H1 (cell line): ENCODE data around the gene LIMK2. TPM values are rescaled to one million over a fixed set of nuclear protein-coding genes. Genes with fewer than 3 reads are reported as not detected.

Experiments used
- CTCF ChIA-PET: fragments of 300-600 bp; sonication (Branson Sonifier 250); formaldehyde crosslinking; loops from one replicate; lab custom pipeline; 2021; ENCODE audit not compliant: partially characterized antibody; lab: Charles Lee
- POLR2A ChIA-PET: fragments of 300-600 bp; sonication (Branson Sonifier 250); formaldehyde crosslinking; loops from one replicate; lab custom pipeline; 2021; ENCODE audit warnings: inconsistent platforms; ENCODE audit not compliant: partially characterized antibody; lab: Charles Lee
- DNase-seq, 2 experiments: peaks; one replicate each; pipeline versions ENCODE4 v3.0.0 to v3.0.0-alpha.2; 2010 to 2022; ENCODE audit warnings: low spot score in 2 of 2, low read depth in 1 of 2, mixed read lengths in 1 of 2
- FAIRE-seq: peaks from 2 replicates; lab custom pipeline; 2011; peaks lifted over from hg19 to GRCh38; lab: Jason Lieb, UNC
- H2AFZ ChIP-seq: 2 replicates; pipeline ENCODE4 v1.8.1; 2012; ENCODE audit warnings: low read length, inconsistent platforms
- H2AK5ac ChIP-seq: 2 replicates; pipeline ENCODE4 v1.6.1; 2013; ENCODE audit warnings: low read depth, low read length
- H2BK120ac ChIP-seq: replicated peaks from 2 replicates; pipeline ENCODE3; 2013; ENCODE audit warnings: low read depth, low read length, inconsistent platforms
- H2BK12ac ChIP-seq: 2 replicates; pipeline ENCODE4 v1.6.1; 2013; ENCODE audit warnings: low read depth, low read length
- H2BK15ac ChIP-seq: 2 replicates; pipeline ENCODE4 v1.6.1; 2013; ENCODE audit warnings: low read length
- H2BK20ac ChIP-seq: 2 replicates; pipeline ENCODE4 v1.6.1; 2013; ENCODE audit warnings: low read length
- H2BK5ac ChIP-seq: 2 replicates; pipeline ENCODE4 v1.6.1; 2013; ENCODE audit warnings: low read depth, low read length
- H3K14ac ChIP-seq: 2 replicates; pipeline ENCODE4 v1.6.1; 2013; ENCODE audit warnings: inconsistent platforms; ENCODE audit not compliant: insufficient read length
- H3K18ac ChIP-seq: 2 replicates; pipeline ENCODE4 v1.6.1; 2013; ENCODE audit warnings: low read length; ENCODE audit errors: extremely low read depth
- H3K23ac ChIP-seq: 2 replicates; pipeline ENCODE4 v1.6.1; 2013; ENCODE audit warnings: inconsistent platforms; ENCODE audit not compliant: insufficient read length
- H3K23me2 ChIP-seq: 2 replicates; pipeline ENCODE4 v1.6.1; 2013; ENCODE audit warnings: low read depth, low read length
- H3K27ac ChIP-seq: 2 replicates; pipeline ENCODE4 v1.6.1; 2011; ENCODE audit warnings: low read depth, low read length, inconsistent platforms
- H3K27me3 ChIP-seq, 4 experiments: replicated peaks in 1 of 4; 1 replicate in 1 of 4; 2 replicates in 3 of 4; pipeline versions ENCODE4 v1.6.1 to v1.8.1; 2011 to 2013; ENCODE audit warnings: low read length in 3 of 4, mild to moderate bottlenecking in 3 of 4, inconsistent platforms in 2 of 4, mixed read lengths in 2 of 4, moderate library complexity in 1 of 4; ENCODE audit not compliant: control insufficient read depth in 3 of 4, insufficient read depth in 3 of 4; ENCODE audit errors: extremely low read depth in 1 of 4
- H3K36me3 ChIP-seq, 4 experiments: 2 replicates each; pipeline versions ENCODE4 v1.6.1 to v1.8.1; 2011 to 2013; ENCODE audit warnings: mild to moderate bottlenecking in 4 of 4, low read length in 3 of 4, moderate library complexity in 2 of 4, control low read depth in 1 of 4, inconsistent platforms in 1 of 4; ENCODE audit not compliant: insufficient read depth in 4 of 4, control insufficient read depth in 2 of 4
- H3K4ac ChIP-seq: replicated peaks from 2 replicates; pipeline ENCODE3; 2013; ENCODE audit warnings: low read length, low read depth, mixed read lengths, inconsistent platforms; ENCODE audit not compliant: insufficient read length
- H3K4me1 ChIP-seq, 4 experiments: replicated peaks in 1 of 4; 1 replicate in 1 of 4; 2 replicates in 3 of 4; pipeline versions ENCODE4 v1.6.1 to v1.8.1; 2011 to 2013; ENCODE audit warnings: low read length in 3 of 4, inconsistent platforms in 2 of 4, mixed read lengths in 1 of 4; ENCODE audit not compliant: insufficient read depth in 4 of 4, control insufficient read depth in 3 of 4
- H3K4me2 ChIP-seq, 2 experiments: 2 replicates each; pipeline versions ENCODE4 v1.6.1 to v1.8.1; 2011 to 2013; ENCODE audit warnings: low read depth in 2 of 2, low read length in 2 of 2, control low read depth in 1 of 2, inconsistent platforms in 1 of 2, mild to moderate bottlenecking in 1 of 2; ENCODE audit not compliant: insufficient read depth in 1 of 2
- H3K4me3 ChIP-seq, 4 experiments: fragments of 200-600, 300-600 bp in 1 of 4; sonication (generic), shearing (Covaris generic), sonication (Bioruptor Twin) in 1 of 4; 2 replicates each; pipeline versions ENCODE4 v1.5.1 to v1.8.1; 2011 to 2016; ENCODE audit warnings: low read length in 4 of 4, low read depth in 3 of 4, control low read depth in 2 of 4, inconsistent platforms in 2 of 4, mild to moderate bottlenecking in 2 of 4, mixed read lengths in 1 of 4, moderate library complexity in 1 of 4; ENCODE audit not compliant: insufficient read depth in 2 of 4; ENCODE audit errors: extremely low read depth in 1 of 4
- H3K56ac ChIP-seq: replicated peaks from 2 replicates; pipeline ENCODE3; 2013; ENCODE audit warnings: low read depth, mild to moderate bottlenecking, mixed read lengths, low read length, inconsistent platforms; ENCODE audit not compliant: insufficient read length
- H3K79me1 ChIP-seq: 2 replicates; pipeline ENCODE4 v1.6.1; 2013; ENCODE audit warnings: low read depth, low read length, control low read depth
- H3K79me2 ChIP-seq, 2 experiments: 2 replicates each; pipeline versions ENCODE4 v1.6.1 to v1.8.1; 2012 to 2013; ENCODE audit warnings: low read length in 2 of 2, mild to moderate bottlenecking in 2 of 2, inconsistent platforms in 1 of 2; ENCODE audit not compliant: insufficient read depth in 2 of 2, control insufficient read depth in 1 of 2
- H3K9ac ChIP-seq, 4 experiments: replicated peaks in 1 of 4; 1 replicate in 1 of 4; 2 replicates in 3 of 4; pipeline versions ENCODE4 v1.6.1 to v1.8.1; 2011 to 2013; ENCODE audit warnings: low read depth in 3 of 4, low read length in 3 of 4, control low read depth in 2 of 4, mild to moderate bottlenecking in 2 of 4, moderate library complexity in 2 of 4, inconsistent platforms in 1 of 4; ENCODE audit errors: extremely low read depth in 1 of 4
- H3K9me3 ChIP-seq, 2 experiments: 2 replicates each; pipeline versions ENCODE4 v1.6.1 to v1.8.1; 2012 to 2013; ENCODE audit warnings: mild to moderate bottlenecking in 2 of 2, moderate library complexity in 2 of 2, control low read depth in 1 of 2, inconsistent platforms in 1 of 2, low read depth in 1 of 2, low read length in 1 of 2, mixed read lengths in 1 of 2; ENCODE audit not compliant: insufficient read depth in 2 of 2
- H4K20me1 ChIP-seq, 2 experiments: replicated peaks in 1 of 2; 2 replicates each; pipeline versions ENCODE3 to v1.8.1; 2011 to 2013; ENCODE audit warnings: inconsistent platforms in 2 of 2, low read length in 2 of 2, mild to moderate bottlenecking in 1 of 2; ENCODE audit not compliant: insufficient read depth in 2 of 2, control insufficient read depth in 1 of 2
- H4K5ac ChIP-seq: 2 replicates; pipeline ENCODE4 v1.6.1; 2013; ENCODE audit warnings: low read length, low read depth, mixed read lengths, inconsistent platforms; ENCODE audit not compliant: insufficient read length
- H4K8ac ChIP-seq: 2 replicates; pipeline ENCODE4 v1.8.0; 2013; ENCODE audit warnings: mild to moderate bottlenecking, moderate library complexity, low read length, inconsistent platforms; ENCODE audit not compliant: insufficient read depth; ENCODE audit errors: extremely low read depth
- H4K91ac ChIP-seq: replicated peaks from 2 replicates; pipeline ENCODE3; 2013; ENCODE audit warnings: low read length, mixed read lengths, inconsistent platforms; ENCODE audit not compliant: insufficient read length
- EGR1 ChIP-seq: IDR thresholded peaks from 2 replicates; pipeline ENCODE4 v1.6.1; 2011; ENCODE audit warnings: low read depth, low read length, borderline replicate concordance
- EZH2 ChIP-seq: fragments of 200-600 bp; sonication (generic); IDR thresholded peaks from 2 replicates; pipeline ENCODE4 v1.7.1; 2012; ENCODE audit warnings: low read depth, mild to moderate bottlenecking, moderate library complexity, low read length, inconsistent platforms; ENCODE audit not compliant: severe bottlenecking
- POLR2AphosphoS5 ChIP-seq: IDR thresholded peaks from 2 replicates; pipeline ENCODE4 v1.6.1; 2011; ENCODE audit warnings: low read depth, low read length
- RXRA ChIP-seq: IDR thresholded peaks from 2 replicates; pipeline ENCODE4 v1.6.1; 2011; ENCODE audit warnings: low read depth, mild to moderate bottlenecking, low read length, moderate library complexity; ENCODE audit not compliant: insufficient read depth
- WGBS, 2 experiments: shearing (Covaris generic) in 1 of 2; methylation state at CpG; one replicate each; pipeline versions ENCODE4 v1.1.6 to v1.1.7; 2013 to 2015; ENCODE audit warnings: low lambda C conversion rate in 2 of 2, mixed read lengths in 2 of 2, inconsistent platforms in 1 of 2, low coverage in 1 of 2, missing lambda C conversion rate in 1 of 2; ENCODE audit not compliant: insufficient replicate concordance in 2 of 2, insufficient coverage in 1 of 2, insufficient read length in 1 of 2; ENCODE audit errors: extremely low coverage in 1 of 2, missing lambda C conversion rate in 1 of 2; 5-methylcytosine and 5-hydroxymethylcytosine counted together
- polyA plus RNA-seq, 7 experiments: library from polyadenylated mRNA; depleted of rRNA in 3 of 7; stranded (reverse) in 5 of 7; unstranded in 2 of 7; fragments of >200 nt in 5 of 7; fragments of 200-250 nt in 2 of 7; gene quantifications; 1 replicate in 5 of 7; 2 replicates in 1 of 7; 4 replicates in 1 of 7; pipeline versions ENCODE4 v1.2.1 to v1.2.3, GENCODE V29; 2011 to 2013; ENCODE audit warnings: missing spikeins in 2 of 7, mixed read lengths in 2 of 7
- total RNA-seq: library from RNA; stranded (reverse); fragmentation: NEBNext Ultra II Directional; extraction: Animal tissue kit (Norgen Biotek cat#: 25700); gene quantifications from 2 replicates; pipeline ENCODE4 v1.2.1, GENCODE V29; 2021
- TF ChIP-seq, protein P1 (sequence below): IDR thresholded peaks from 2 replicates; pipeline ENCODE4 v1.6.1; 2012; ENCODE audit warnings: inconsistent platforms

The LIMK2 gene
- total and polyA plus RNA-seq, 2 of the 8 experiments (the other 6 are each of a cell fraction or from before 2014, with no cell fraction given), result 13.2 to 37.6 TPM

DNA sequence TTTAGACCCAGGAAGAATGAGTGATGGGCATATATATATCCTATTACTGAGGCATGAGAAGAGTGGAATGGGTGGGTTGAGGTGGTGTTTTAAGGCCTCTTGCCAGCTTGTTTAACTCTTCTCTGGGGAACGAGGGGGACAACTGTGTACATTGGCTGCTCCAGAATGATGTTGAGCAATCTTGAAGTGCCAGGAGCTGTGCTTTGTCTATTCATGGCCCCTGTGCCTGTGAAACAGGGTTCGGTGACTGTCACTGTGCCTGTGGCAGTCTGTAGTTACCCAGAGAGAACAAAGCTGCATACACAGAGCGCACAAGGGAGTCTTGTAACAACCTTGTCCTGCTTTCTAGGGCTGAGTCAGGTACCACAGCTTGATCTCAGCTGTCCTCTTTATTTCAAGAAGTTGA, 11.7 kb downstream of the LIMK2 start:
- Histone ChIP-seq H3K23ac (no peak overlapping the region), H2AK5ac (no peak overlapping the region), H3K23me2 (no peaks in the 10 kb centered on the region), H4K8ac (no peak overlapping the region), H3K9me3 (no peaks in the 10 kb centered on the region), H3K27ac (no peak overlapping the region), H3K79me1 (peaks cover 15% of the 10 kb centered on the region), H3K4ac (no peak overlapping the region), H4K91ac (no peak overlapping the region), H3K14ac (no peak overlapping the region), H3K79me2 (peaks cover 7 to 52% of the 10 kb centered on the region in 2 experiments), H2BK5ac (no peak overlapping the region), H4K20me1 (peaks cover 5 to 10% of the 10 kb centered on the region in 2 experiments), H3K18ac (no peak overlapping the region), H2BK12ac (no peak overlapping the region), H2BK15ac (no peak overlapping the region), H3K36me3 (peaks cover 0 to 12% (median 4%) of the 10 kb centered on the region in 4 experiments; a peak in 5 of 8 replicates), H3K4me2 (no peak overlapping the region), H3K4me1 (no peaks in the 10 kb centered on the region; a peak in 2 of 7 replicates), H3K56ac (no peak overlapping the region), H2AFZ (no peak overlapping the region), H2BK120ac (no peak overlapping the region), H3K27me3 (no peaks in the 10 kb centered on the region), H3K4me3 (no peak overlapping the region), H4K5ac (no peak overlapping the region), H3K9ac (no peak overlapping the region), H2BK20ac (no peak overlapping the region)
- CTCF ChIA-PET, result interaction anchor here (0.9 to 3.8 kb wide), 10 partner anchors 8 to 119 kb away, joined by 3 to 18 read pairs (median 7); partner anchors contain the start of gene LIMK2
- DNase-seq (no peak), FAIRE-seq (no peak)
- POLR2A ChIA-PET, result interaction anchor here (1.5 to 3.6 kb wide), 3 partner anchors 10 to 110 kb away, joined by 3 to 20 read pairs (median 4); partner anchors contain the start of gene LIMK2
- 81% methylated on average over 3 of the region's 3 CpGs; no CpG with 5 or more reads in 1 of the 2 experiments for WGBS, 2 experiments
- TF ChIP-seq, protein P1, sequence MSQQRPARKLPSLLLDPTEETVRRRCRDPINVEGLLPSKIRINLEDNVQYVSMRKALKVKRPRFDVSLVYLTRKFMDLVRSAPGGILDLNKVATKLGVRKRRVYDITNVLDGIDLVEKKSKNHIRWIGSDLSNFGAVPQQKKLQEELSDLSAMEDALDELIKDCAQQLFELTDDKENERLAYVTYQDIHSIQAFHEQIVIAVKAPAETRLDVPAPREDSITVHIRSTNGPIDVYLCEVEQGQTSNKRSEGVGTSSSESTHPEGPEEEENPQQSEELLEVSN, result no peak
- TF ChIP-seq EZH2 (no peak), EGR1 (no peak), RXRA (no peak), POLR2AphosphoS5 (no peak)
